Measurements from ENCODE around the gene ZBTB17. TPM values are rescaled to one million over a fixed set of nuclear protein-coding genes. Genes with fewer than 3 reads are reported as not detected.

ZBTB17 gene
- total and polyA plus RNA-seq, 2 of the 4 experiments (the other 2 are of a cell fraction) = 26.3 to 58.2 TPM

DNA sequence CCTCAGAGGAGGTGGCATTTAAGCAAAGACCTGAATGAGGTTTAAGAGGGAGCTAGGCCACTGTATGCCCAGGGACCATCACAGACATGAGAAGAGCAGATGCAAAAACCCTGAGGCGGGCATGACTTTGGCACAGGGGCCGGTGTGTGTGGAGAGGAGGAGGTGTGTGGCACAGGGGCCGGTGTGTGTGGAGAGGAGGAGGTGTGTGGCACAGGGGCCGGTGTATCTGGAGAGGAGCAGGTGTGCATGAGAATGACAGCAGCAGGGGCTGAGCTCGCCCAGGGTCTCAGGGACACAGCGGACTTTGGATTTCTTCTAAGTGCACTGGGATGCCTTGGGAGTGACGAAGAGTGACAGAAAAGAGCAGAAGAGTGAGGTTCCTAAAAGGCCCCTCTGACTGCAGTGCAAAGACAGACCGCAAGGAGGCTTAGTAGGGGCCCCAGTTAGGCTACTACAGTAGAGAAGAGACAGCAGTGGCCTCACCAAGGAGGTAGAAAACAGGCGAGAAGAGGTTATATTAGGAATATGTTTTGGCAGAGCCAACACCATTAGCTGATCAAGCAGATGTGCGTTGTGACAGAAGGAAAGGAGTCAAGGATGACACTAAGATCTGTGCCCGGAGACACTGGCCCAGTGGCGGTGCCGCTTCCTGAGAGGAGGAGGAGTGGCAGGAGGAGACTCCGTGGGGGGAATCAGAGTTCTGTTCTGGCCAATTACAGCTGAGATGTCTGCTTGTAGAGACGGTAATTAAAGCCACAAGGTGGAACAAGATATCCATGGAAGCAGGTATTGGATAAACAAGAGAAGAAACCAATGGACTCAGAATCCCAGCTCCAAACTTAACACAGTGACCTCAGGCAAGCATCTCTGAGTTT, 18.4 kb downstream of the ZBTB17 start:
- H3K4ac ChIP-seq (ENCODE audit: low read depth, low read length) = no peak overlapping the region
- no peak overlapping the region for H3K4me3 ChIP-seq (ENCODE audit: insufficient read depth, low read depth, low read length)
- intact Hi-C loops (cut with micrococcal nuclease) = no loop called here
- H3K18ac ChIP-seq (ENCODE audit: low read depth, low read length) = no peak overlapping the region
- no peak overlapping the region for H3K27ac ChIP-seq (ENCODE audit: insufficient read depth, low read length)
- peaks cover 29% of the 10 kb centered on the region for H3K9me1 ChIP-seq (ENCODE audit: insufficient read depth, low read length)
- H3K9me3 ChIP-seq (ENCODE audit: control insufficient read depth, insufficient read depth, low read length) = no peaks in the 10 kb centered on the region
- peaks cover 25% of the 10 kb centered on the region for H3K4me1 ChIP-seq (ENCODE audit: control insufficient read depth, insufficient read depth, low read length)
- dilution Hi-C loops (cut with HindIII; ENCODE audit: low sequenced_read_pairs, unreplicated experiment) = no loop called here
- H2BK20ac ChIP-seq (ENCODE audit: low read depth, low read length) = no peak overlapping the region
- no peak overlapping the region for H3K9ac ChIP-seq (ENCODE audit: low read depth, low read length)
- in situ Hi-C loops (cut with MboI; ENCODE audit: low sequenced_read_pairs) = no loop called here
- no peak overlapping the region for H4K91ac ChIP-seq (ENCODE audit: insufficient read depth, low read depth, low read length)
- no peak overlapping the region for H3K56ac ChIP-seq (ENCODE audit: extremely low read depth, insufficient read depth, low read length)
- peak overlapping the region; percentile 6 for H2AK5ac ChIP-seq (ENCODE audit: low read depth, low read length)
- H2BK120ac ChIP-seq (ENCODE audit: low read depth, low read length) = no peak overlapping the region
- H4K20me1 ChIP-seq (ENCODE audit: insufficient read depth, low read length) = peaks cover 14% of the 10 kb centered on the region; the same call in 1 of the 2 replicates
- ATAC-seq (ENCODE audit: low read depth) (no peak), DNase-seq (no peak)
- POLR2A ChIA-PET (ENCODE audit: unreplicated experiment) = no interaction called here
- H3K36me3 ChIP-seq (ENCODE audit: control insufficient read depth, insufficient read depth, low read length) = peaks cover 8% of the 10 kb centered on the region; the same call in 1 of the 2 replicates
- no peaks in the 10 kb centered on the region for H3K27me3 ChIP-seq (ENCODE audit: control insufficient read depth, insufficient read depth, low read length)
- TF ChIP-seq, protein P1, sequence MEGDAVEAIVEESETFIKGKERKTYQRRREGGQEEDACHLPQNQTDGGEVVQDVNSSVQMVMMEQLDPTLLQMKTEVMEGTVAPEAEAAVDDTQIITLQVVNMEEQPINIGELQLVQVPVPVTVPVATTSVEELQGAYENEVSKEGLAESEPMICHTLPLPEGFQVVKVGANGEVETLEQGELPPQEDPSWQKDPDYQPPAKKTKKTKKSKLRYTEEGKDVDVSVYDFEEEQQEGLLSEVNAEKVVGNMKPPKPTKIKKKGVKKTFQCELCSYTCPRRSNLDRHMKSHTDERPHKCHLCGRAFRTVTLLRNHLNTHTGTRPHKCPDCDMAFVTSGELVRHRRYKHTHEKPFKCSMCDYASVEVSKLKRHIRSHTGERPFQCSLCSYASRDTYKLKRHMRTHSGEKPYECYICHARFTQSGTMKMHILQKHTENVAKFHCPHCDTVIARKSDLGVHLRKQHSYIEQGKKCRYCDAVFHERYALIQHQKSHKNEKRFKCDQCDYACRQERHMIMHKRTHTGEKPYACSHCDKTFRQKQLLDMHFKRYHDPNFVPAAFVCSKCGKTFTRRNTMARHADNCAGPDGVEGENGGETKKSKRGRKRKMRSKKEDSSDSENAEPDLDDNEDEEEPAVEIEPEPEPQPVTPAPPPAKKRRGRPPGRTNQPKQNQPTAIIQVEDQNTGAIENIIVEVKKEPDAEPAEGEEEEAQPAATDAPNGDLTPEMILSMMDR (conservative IDR thresholded peaks at IDR 0.05; ENCODE audit: low read depth, low read length) = peak; percentile 25; the same call in 1 of the 2 replicates
- TF ChIP-seq BHLHE40 (IDR thresholded peaks at IDR 0.05; ENCODE audit: low read depth, low read length) (no peak), MAZ (IDR thresholded peaks at IDR 0.05; ENCODE audit: borderline replicate concordance, low read depth, low read length) (no peak)
- TF ChIP-seq, protein P2, sequence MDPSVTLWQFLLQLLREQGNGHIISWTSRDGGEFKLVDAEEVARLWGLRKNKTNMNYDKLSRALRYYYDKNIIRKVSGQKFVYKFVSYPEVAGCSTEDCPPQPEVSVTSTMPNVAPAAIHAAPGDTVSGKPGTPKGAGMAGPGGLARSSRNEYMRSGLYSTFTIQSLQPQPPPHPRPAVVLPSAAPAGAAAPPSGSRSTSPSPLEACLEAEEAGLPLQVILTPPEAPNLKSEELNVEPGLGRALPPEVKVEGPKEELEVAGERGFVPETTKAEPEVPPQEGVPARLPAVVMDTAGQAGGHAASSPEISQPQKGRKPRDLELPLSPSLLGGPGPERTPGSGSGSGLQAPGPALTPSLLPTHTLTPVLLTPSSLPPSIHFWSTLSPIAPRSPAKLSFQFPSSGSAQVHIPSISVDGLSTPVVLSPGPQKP (IDR thresholded peaks at IDR 0.05; ENCODE audit: borderline replicate concordance, low read depth, low read length) = no peak
- H2AK9ac ChIP-seq (replicated peaks; ENCODE audit: low read depth, low read length, poor library complexity) = no peak overlapping the region
- peak overlapping the region in 1 of 2 experiments; percentile 39; a peak in 1 of 4 replicates for H4K8ac ChIP-seq (ENCODE audit: low read depth in 2 of 2, low read length in 2 of 2)
- no peak overlapping the region for H2AFZ ChIP-seq (replicated peaks; ENCODE audit: low read length, poor library complexity)
- no TSS peak for BruUV-seq (replicated peaks)
- H2BK15ac ChIP-seq (ENCODE audit: low read depth, low read length) = no peak overlapping the region
- H4K5ac ChIP-seq (ENCODE audit: low read depth, low read length) = no peak overlapping the region
- H3K4me2 ChIP-seq (ENCODE audit: low read depth, low read length) = no peak overlapping the region
- H2BK5ac ChIP-seq (ENCODE audit: low read depth, low read length, poor library complexity, severe bottlenecking) = no peak overlapping the region
- peaks cover 53 to 83% of the 10 kb centered on the region in 2 experiments for H3K79me1 ChIP-seq (ENCODE audit: low read depth in 1 of 2, low read length in 2 of 2)
- CTCF ChIA-PET = interaction anchor here (0.6 to 0.8 kb wide), 2 partner anchors 125 to 142 kb away, joined by 3 read pairs; no protein-coding TSS in a partner anchor
- 77% methylated on average over 9 of the region's 15 CpGs; no CpG with 5 or more reads in 1 of the 2 experiments for whole genome bisulfite sequencing, 2 experiments (ENCODE audit: extremely low coverage in 2 of 2, insufficient read length in 1 of 2)
- peak overlapping the region; percentile 44; the same call in 1 of the 2 replicates for H3K23ac ChIP-seq (ENCODE audit: low read depth, low read length)
- no peak overlapping the region for H3K14ac ChIP-seq (replicated peaks; ENCODE audit: low read depth, low read length)
